Sigmoid colon (tissue), 4 donors: ENCODE results near the gene CT83.

Source experiments
- POLR2AphosphoS5 ChIP-seq, 4 donors: sonication (generic); formaldehyde crosslinking; IDR thresholded peaks; one replicate each; pipeline ENCODE4 v1.6.1; 2017; ENCODE audit warnings: antibody characterized with exemption in 4 of 4
- TF ChIP-seq, protein P1 (sequence below), 4 experiments: fragments of 450-650 bp in 3 of 4; fragments of 200-600 bp in 1 of 4; IDR thresholded peaks; one replicate each; pipeline ENCODE4 v1.5.1; 2016 to 2019; ENCODE audit warnings: antibody characterized with exemption in 4 of 4, mild to moderate bottlenecking in 3 of 4, moderate library complexity in 2 of 4

DNA sequence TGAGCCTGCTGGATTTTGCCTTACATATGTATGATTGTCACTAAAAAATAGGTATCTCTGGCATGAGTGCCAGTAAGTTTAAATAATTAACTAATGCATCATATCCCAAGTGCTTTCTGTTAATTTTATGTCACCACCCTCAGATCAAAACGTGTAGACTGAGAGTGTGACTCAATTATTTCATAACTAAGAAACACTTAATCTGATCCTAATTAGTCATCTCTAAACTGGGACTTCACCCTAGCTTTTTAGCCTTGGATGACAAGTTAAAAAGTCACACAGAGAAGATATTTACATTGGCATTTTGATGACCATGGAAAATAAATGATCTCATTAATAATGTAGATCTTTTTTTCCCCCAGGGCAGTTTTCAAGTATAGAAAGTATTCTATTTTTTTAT lies 49.5 kb downstream of the CT83 start:
- TF ChIP-seq, protein P1, sequence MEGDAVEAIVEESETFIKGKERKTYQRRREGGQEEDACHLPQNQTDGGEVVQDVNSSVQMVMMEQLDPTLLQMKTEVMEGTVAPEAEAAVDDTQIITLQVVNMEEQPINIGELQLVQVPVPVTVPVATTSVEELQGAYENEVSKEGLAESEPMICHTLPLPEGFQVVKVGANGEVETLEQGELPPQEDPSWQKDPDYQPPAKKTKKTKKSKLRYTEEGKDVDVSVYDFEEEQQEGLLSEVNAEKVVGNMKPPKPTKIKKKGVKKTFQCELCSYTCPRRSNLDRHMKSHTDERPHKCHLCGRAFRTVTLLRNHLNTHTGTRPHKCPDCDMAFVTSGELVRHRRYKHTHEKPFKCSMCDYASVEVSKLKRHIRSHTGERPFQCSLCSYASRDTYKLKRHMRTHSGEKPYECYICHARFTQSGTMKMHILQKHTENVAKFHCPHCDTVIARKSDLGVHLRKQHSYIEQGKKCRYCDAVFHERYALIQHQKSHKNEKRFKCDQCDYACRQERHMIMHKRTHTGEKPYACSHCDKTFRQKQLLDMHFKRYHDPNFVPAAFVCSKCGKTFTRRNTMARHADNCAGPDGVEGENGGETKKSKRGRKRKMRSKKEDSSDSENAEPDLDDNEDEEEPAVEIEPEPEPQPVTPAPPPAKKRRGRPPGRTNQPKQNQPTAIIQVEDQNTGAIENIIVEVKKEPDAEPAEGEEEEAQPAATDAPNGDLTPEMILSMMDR (IDR thresholded peaks at IDR 0.05): no peak
- TF ChIP-seq POLR2AphosphoS5 (IDR thresholded peaks at IDR 0.05): no peak
